ENCODE data around the gene VSX2.

The VSX2 gene

GRCh38 chr14:74238974-74239847 is at the start of gene VSX2:
VSX2 (plus strand) TSS chr14:74239449; CDS start chr14:74239562, 113 bp downstream.
- DNase-seq (ENCODE audit: low spot score) = no peak

- peak; percentile 7 for DNase-seq (ENCODE audit: low spot score)
Measured at GRCh38 chr14:74190927-74191575, 48.2 kb upstream of the VSX2 start.

GRCh38 chr14:74194506-74195274 is 44.6 kb upstream of the VSX2 start:
- DNase-seq (ENCODE audit: low spot score) = no peak

- DNase-seq (ENCODE audit: low spot score) = no peak
Measured at GRCh38 chr14:74195623-74196022, 43.6 kb upstream of the VSX2 start.

GRCh38 chr14:74198441-74199234 is 40.6 kb upstream of the VSX2 start:
- DNase-seq (ENCODE audit: low spot score) = no peak

- no peak for DNase-seq (ENCODE audit: low spot score)
Measured at GRCh38 chr14:74202113-74202512, 37.1 kb upstream of the VSX2 start.

GRCh38 chr14:74203639-74204038 is 35.6 kb upstream of the VSX2 start:
- DNase-seq (ENCODE audit: low spot score) = no peak

- no peak for DNase-seq (ENCODE audit: low spot score)
Measured at GRCh38 chr14:74204491-74204890, 34.8 kb upstream of the VSX2 start.

- no peak for DNase-seq (ENCODE audit: low spot score)
Measured at GRCh38 chr14:74205882-74206281, 33.4 kb upstream of the VSX2 start.

- peak; percentile 26 for DNase-seq (ENCODE audit: low spot score)
Measured at GRCh38 chr14:74207943-74208342, 31.3 kb upstream of the VSX2 start.

- DNase-seq (ENCODE audit: low spot score) = no peak
Measured at GRCh38 chr14:74208642-74209041, 30.6 kb upstream of the VSX2 start.

GRCh38 chr14:74211945-74212580 is 27.2 kb upstream of the VSX2 start:
- no peak for DNase-seq (ENCODE audit: low spot score)

- DNase-seq (ENCODE audit: low spot score) = no peak
Measured at GRCh38 chr14:74213907-74214803, 25.1 kb upstream of the VSX2 start.

- DNase-seq (ENCODE audit: low spot score) = no peak
Measured at GRCh38 chr14:74216671-74217070, 22.6 kb upstream of the VSX2 start.

GRCh38 chr14:74217672-74218448 is 21.4 kb upstream of the VSX2 start:
- DNase-seq (ENCODE audit: low spot score) = peak; percentile 39

- DNase-seq (ENCODE audit: low spot score) = no peak
Measured at GRCh38 chr14:74218462-74218861, 20.8 kb upstream of the VSX2 start.

- DNase-seq (ENCODE audit: low spot score) = no peak
Measured at GRCh38 chr14:74219277-74220205, 19.7 kb upstream of the VSX2 start.

- DNase-seq (ENCODE audit: low spot score) = no peak
Measured at GRCh38 chr14:74220991-74221390, 18.3 kb upstream of the VSX2 start.

Data from pons (tissue), 1 donor.